CD4-positive, alpha-beta T cell treated with Interleukin-17A for 1 hour (primary cell): ENCODE results near the gene TOP3A.
"Not testable (repeated sequence)": the region's sequence is repeated elsewhere in the genome, so short reads cannot be mapped to it uniquely, and the experiment has no call there.

Experiments used
- DNase-seq: peaks from one replicate; pipeline ENCODE4 v3.0.0-alpha.2; 2020

The TOP3A gene

GRCh38 chr17:18314731-18315561 is at the start of gene TOP3A, which contains the start of gene SMCR8:
TSS of gene TOP3A (minus strand) at chr17:18314994. CDS start at chr17:18314778, 216 bp downstream.
TSS of gene SMCR8 (plus strand) at chr17:18315293. CDS start at chr17:18315790, 497 bp downstream.
- DNase-seq = peak; percentile 99

GRCh38 chr17:18364166-18364565 is 49.4 kb upstream of the TOP3A start:
- no peak for DNase-seq

- DNase-seq = peak; percentile 91
Measured at GRCh38 chr17:18363101-18364049, 48.6 kb upstream of the TOP3A start, which contains the start of gene SHMT1. TSS of gene SHMT1 (minus strand) at chr17:18363550. CDS start at chr17:18355981, 7,569 bp downstream.

- peak; percentile 19 for DNase-seq
Measured at GRCh38 chr17:18362698-18363100, 47.9 kb upstream of the TOP3A start.

GRCh38 chr17:18361837-18362697 is 47.3 kb upstream of the TOP3A start:
- DNase-seq = no peak

GRCh38 chr17:18360518-18360917 is 45.7 kb upstream of the TOP3A start:
- DNase-seq = no peak

- DNase-seq = no peak
Measured at GRCh38 chr17:18356624-18357023, 41.8 kb upstream of the TOP3A start.

- no peak for DNase-seq
Measured at GRCh38 chr17:18353541-18353940, 38.7 kb upstream of the TOP3A start.

- no peak for DNase-seq
Measured at GRCh38 chr17:18344021-18344420, 29.2 kb upstream of the TOP3A start.

- no peak for DNase-seq
Measured at GRCh38 chr17:18339933-18340332, 25.1 kb upstream of the TOP3A start.

GRCh38 chr17:18338158-18338557 is 23.4 kb upstream of the TOP3A start:
- DNase-seq = not testable (repeated sequence)

GRCh38 chr17:18332909-18333489 is 18.2 kb upstream of the TOP3A start:
- no peak for DNase-seq

GRCh38 chr17:18331879-18332278 is 17.1 kb upstream of the TOP3A start:
- DNase-seq = peak; percentile 26

- no peak for DNase-seq
Measured at GRCh38 chr17:18328643-18329204, 13.9 kb upstream of the TOP3A start.

GRCh38 chr17:18327556-18327955 is 12.8 kb upstream of the TOP3A start:
- DNase-seq = no peak

- no peak for DNase-seq
Measured at GRCh38 chr17:18327093-18327492, 12.3 kb upstream of the TOP3A start.

- DNase-seq = no peak
Measured at GRCh38 chr17:18326572-18326971, 11.8 kb upstream of the TOP3A start.

GRCh38 chr17:18326039-18326438 is 11.2 kb upstream of the TOP3A start:
- DNase-seq = no peak

GRCh38 chr17:18324140-18325050 is 9.6 kb upstream of the TOP3A start:
- DNase-seq = no peak

GRCh38 chr17:18323507-18324139 is 8.8 kb upstream of the TOP3A start:
- no peak for DNase-seq
